SK-N-SH (cell line): ENCODE data around the gene CD83. TPM values are rescaled to one million over a fixed set of nuclear protein-coding genes. Genes with fewer than 3 reads are reported as not detected.

Source experiments
- CTCF ChIA-PET: fragments of 300-600, 350-600 bp; formaldehyde crosslinking; extraction: SDS; loops from one replicate; lab custom pipeline; 2021; lab: Yijun Ruan, JAX
- POLR2A ChIA-PET: fragments of 350-600 bp; sonication (Branson Sonifier 250); formaldehyde crosslinking; extraction: SDS; loops from one replicate; lab custom pipeline; 2020; ENCODE audit warnings: antibody characterized with exemption, inconsistent platforms; lab: Yijun Ruan, JAX
- DNase-seq: peaks from one replicate; pipeline ENCODE4 v3.0.0; 2012
- H2AFZ ChIP-seq: fragments of 200-600 bp; sonication (generic); 2 replicates; pipeline ENCODE4 v1.8.1; 2016; ENCODE audit warnings: antibody characterized with exemption, mild to moderate bottlenecking, low read depth
- H3F3A ChIP-seq: fragments of 200-600 bp; sonication (generic); replicated peaks from 2 replicates; pipeline ENCODE3; 2016; ENCODE audit warnings: antibody characterized with exemption, mild to moderate bottlenecking; ENCODE audit not compliant: insufficient read depth
- H3K27ac ChIP-seq, 2 experiments: fragments of 200-500 bp in 1 of 2; fragments of 200-600 bp in 1 of 2; sonication (Bioruptor generic) in 1 of 2; sonication (generic), shearing (Covaris generic) in 1 of 2; 2 replicates each; pipeline versions ENCODE4 v1.5.1 to v1.6.1; 2014 to 2016; ENCODE audit warnings: low read depth in 2 of 2, inconsistent platforms in 1 of 2, low read length in 1 of 2, mild to moderate bottlenecking in 1 of 2, mixed read lengths in 1 of 2
- H3K27me3 ChIP-seq: fragments of 200-600 bp; sonication (generic), shearing (Covaris generic); 2 replicates; pipeline ENCODE4 v1.6.1; 2016; ENCODE audit warnings: mixed run types; ENCODE audit not compliant: insufficient read depth
- H3K36me3 ChIP-seq, 2 experiments: fragments of 200-500 bp in 1 of 2; fragments of 200-600 bp in 1 of 2; sonication (Bioruptor generic) in 1 of 2; sonication (generic) in 1 of 2; replicated peaks in 1 of 2; 2 replicates each; pipeline versions ENCODE3 to v1.5.1; 2014 to 2016; ENCODE audit warnings: low read length in 1 of 2, mild to moderate bottlenecking in 1 of 2; ENCODE audit not compliant: insufficient read depth in 2 of 2, control insufficient read depth in 1 of 2
- H3K4me1 ChIP-seq, 2 experiments: fragments of 200-500 bp in 1 of 2; fragments of 200-600 bp in 1 of 2; sonication (Bioruptor generic) in 1 of 2; sonication (generic), shearing (Covaris generic) in 1 of 2; 2 replicates each; pipeline versions ENCODE4 v1.5.1 to v1.6.1; 2014 to 2016; ENCODE audit warnings: low read depth in 1 of 2, low read length in 1 of 2, mixed run types in 1 of 2; ENCODE audit not compliant: insufficient read depth in 2 of 2, control insufficient read depth in 1 of 2
- H3K4me2 ChIP-seq: fragments of 200-600 bp; sonication (generic), shearing (Covaris generic); 2 replicates; pipeline ENCODE4 v1.6.1; 2017; ENCODE audit warnings: mixed run types
- H3K4me3 ChIP-seq, 2 experiments: fragments of 200-500 bp in 1 of 2; fragments of 200-600 bp in 1 of 2; sonication (Bioruptor generic) in 1 of 2; sonication (generic), shearing (Covaris generic) in 1 of 2; 2 replicates each; pipeline versions ENCODE4 v1.5.1 to v1.8.1; 2014 to 2016; ENCODE audit warnings: low read depth in 2 of 2, inconsistent platforms in 1 of 2, low read length in 1 of 2, mild to moderate bottlenecking in 1 of 2, mixed read lengths in 1 of 2, moderate library complexity in 1 of 2
- H3K79me2 ChIP-seq: fragments of 200-600 bp; sonication (generic); 2 replicates; pipeline ENCODE4 v1.8.1; 2017; ENCODE audit warnings: mild to moderate bottlenecking; ENCODE audit not compliant: insufficient read depth
- H3K9ac ChIP-seq: fragments of 200-600 bp; sonication (generic); 2 replicates; pipeline ENCODE4 v1.6.1; 2017; ENCODE audit warnings: mixed run types
- H3K9me2 ChIP-seq: fragments of 200-600 bp; sonication (generic); 2 replicates; pipeline ENCODE4 v1.6.1; 2017; ENCODE audit warnings: mixed run types
- H3K9me3 ChIP-seq: fragments of 200-600 bp; sonication (generic); 2 replicates; pipeline ENCODE4 v1.6.1; 2017; ENCODE audit warnings: mixed run types, mild to moderate bottlenecking, moderate library complexity
- H4K20me1 ChIP-seq: fragments of 200-600 bp; sonication (generic); 2 replicates; pipeline ENCODE4 v1.6.1; 2017; ENCODE audit warnings: mild to moderate bottlenecking, mixed run types; ENCODE audit not compliant: insufficient read depth
- EP300 ChIP-seq, 2 experiments: IDR thresholded peaks; 2 replicates each; pipeline versions ENCODE4 v1.4.0 to v1.6.1; 2012; ENCODE audit warnings: borderline replicate concordance in 1 of 2, low read depth in 1 of 2, low read length in 1 of 2
- EZH2phosphoT487 ChIP-seq: fragments of 200-600 bp; sonication (generic); IDR thresholded peaks from 2 replicates; pipeline ENCODE4 v1.6.1; 2017; ENCODE audit warnings: low read depth, mixed run types, mild to moderate bottlenecking, antibody characterized with exemption, moderate library complexity, borderline replicate concordance
- GATA2 ChIP-seq: sonication (generic); formaldehyde crosslinking; IDR thresholded peaks from 2 replicates; pipeline ENCODE4 v1.5.0; 2020; ENCODE audit warnings: mild to moderate bottlenecking, missing genetic modification reagents
- IRF3 ChIP-seq: fragments of 150-350 bp; IDR thresholded peaks from 2 replicates; pipeline ENCODE4 v1.6.1; 2016; ENCODE audit warnings: mild to moderate bottlenecking, low read depth, low read length
- POLR2AphosphoS5 ChIP-seq: IDR thresholded peaks from 2 replicates; pipeline ENCODE4 v1.6.1; 2012; ENCODE audit warnings: low read depth, low read length
- RAD21 ChIP-seq: IDR thresholded peaks from 2 replicates; pipeline ENCODE4 v1.6.1; 2012; ENCODE audit warnings: mild to moderate bottlenecking, low read length
- RCOR1 ChIP-seq: fragments of 150-350 bp; IDR thresholded peaks from 2 replicates; pipeline ENCODE4 v1.6.1; 2017; ENCODE audit warnings: antibody characterized with exemption, low read length
- SIN3A ChIP-seq: IDR thresholded peaks from 2 replicates; pipeline ENCODE4 v1.6.1; 2012; ENCODE audit warnings: low read depth, mild to moderate bottlenecking, low read length, moderate library complexity, borderline replicate concordance
- TEAD4 ChIP-seq: IDR thresholded peaks from 2 replicates; pipeline ENCODE4 v1.4.0; 2012; ENCODE audit warnings: mild to moderate bottlenecking, borderline replicate concordance; ENCODE audit not compliant: insufficient read depth
- USF1 ChIP-seq: IDR thresholded peaks from 2 replicates; pipeline ENCODE4 v1.4.0; 2012; ENCODE audit warnings: low read depth, borderline replicate concordance
- WGBS: methylation state at CpG from one replicate; pipeline ENCODE4 v1.1.6; 2017; ENCODE audit warnings: low lambda C conversion rate; 5-methylcytosine and 5-hydroxymethylcytosine counted together
- polyA plus RNA-seq, 3 experiments: library from polyadenylated mRNA; depleted of rRNA; stranded (reverse); fragments of >200 nt; gene quantifications; 2 replicates each; pipeline ENCODE4 v1.2.3, GENCODE V29; 2012
- TF ChIP-seq, protein P1 (sequence below): IDR thresholded peaks from 2 replicates; pipeline ENCODE4; 2012
- TF ChIP-seq, protein P2 (sequence below): IDR thresholded peaks from 2 replicates; pipeline ENCODE4 v1.4.0; 2012; ENCODE audit warnings: low read depth
- TF ChIP-seq, protein P3 (sequence below): IDR thresholded peaks from 2 replicates; pipeline ENCODE4 v1.6.1; 2012; ENCODE audit warnings: mild to moderate bottlenecking, low read depth, low read length, moderate library complexity

The CD83 gene
- polyA plus RNA-seq, 1 of the 3 experiments (the other 2 are of a cell fraction), result 2.0 TPM

DNA sequence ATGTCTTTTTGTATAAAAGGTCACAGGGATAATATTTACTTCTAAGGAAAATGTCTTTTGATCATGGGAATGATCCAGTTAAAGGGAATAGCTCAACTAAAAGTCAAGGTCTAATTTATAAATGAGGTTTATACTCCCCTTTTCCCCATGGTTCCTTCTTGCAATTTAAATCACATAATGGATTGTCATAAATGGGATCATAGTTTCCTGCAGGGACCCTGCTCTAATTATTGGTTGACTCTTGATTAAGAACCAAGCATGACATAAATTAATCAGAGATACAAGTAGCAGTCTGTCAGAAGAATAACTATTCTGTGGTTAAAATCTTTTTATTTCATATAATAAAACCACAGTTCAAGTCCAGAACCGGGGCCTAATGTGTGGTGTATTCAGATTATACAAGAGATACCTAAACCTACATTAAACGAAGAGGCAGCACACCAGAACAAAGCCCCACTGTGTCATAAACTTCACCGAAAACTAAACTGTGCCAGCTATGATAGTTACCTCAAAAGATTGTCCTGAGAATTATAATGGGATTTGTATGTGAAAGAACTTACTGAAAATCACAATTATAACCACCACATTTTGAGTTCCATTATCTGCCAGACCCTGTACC is 43.0 kb upstream of the CD83 start:
- ChIA-PET POLR2A (no interaction called here), CTCF (interaction anchor here (1.0 to 1.4 kb wide), 6 partner anchors 8 to 201 kb away, joined by 3 to 8 read pairs (median 4); no protein-coding TSS in a partner anchor)
- no peak for DNase-seq
- Histone ChIP-seq H4K20me1 (no peaks in the 10 kb centered on the region), H3K79me2 (no peaks in the 10 kb centered on the region), H2AFZ (peak overlapping the region; percentile 95), H3K9ac (peak overlapping the region; percentile 42; the same call in 1 of the 2 replicates), H3K36me3 (no peaks in the 10 kb centered on the region), H3K9me2 (no peaks in the 10 kb centered on the region), H3K4me3 (peak overlapping the region; percentile 39 to 47; a peak in 3 of 4 replicates), H3K27ac (peak overlapping the region in 1 of 2 experiments; percentile 28; a peak in 3 of 4 replicates), H3K9me3 (no peaks in the 10 kb centered on the region), H3K4me2 (peak overlapping the region; percentile 74), H3K27me3 (no peaks in the 10 kb centered on the region), H3F3A (no peaks in the 10 kb centered on the region), H3K4me1 (peaks cover 0 to 3% of the 10 kb centered on the region in 2 experiments; a peak in 2 of 4 replicates)
- WGBS, result 65% methylated on average over 3 of the region's 3 CpGs
- TF ChIP-seq IRF3 (no peak), EZH2phosphoT487 (no peak), EP300 (IDR thresholded peaks at IDR 0.05; ENCODE audit: borderline replicate concordance in 1 of 2, low read depth in 1 of 2, low read length in 1 of 2) (no peak), RAD21 (no peak), USF1 (no peak), RCOR1 (no peak), GATA2 (CRISPR knock-in tag) (no peak), SIN3A (no peak), POLR2AphosphoS5 (no peak), TEAD4 (no peak)
- TF ChIP-seq, protein P1, sequence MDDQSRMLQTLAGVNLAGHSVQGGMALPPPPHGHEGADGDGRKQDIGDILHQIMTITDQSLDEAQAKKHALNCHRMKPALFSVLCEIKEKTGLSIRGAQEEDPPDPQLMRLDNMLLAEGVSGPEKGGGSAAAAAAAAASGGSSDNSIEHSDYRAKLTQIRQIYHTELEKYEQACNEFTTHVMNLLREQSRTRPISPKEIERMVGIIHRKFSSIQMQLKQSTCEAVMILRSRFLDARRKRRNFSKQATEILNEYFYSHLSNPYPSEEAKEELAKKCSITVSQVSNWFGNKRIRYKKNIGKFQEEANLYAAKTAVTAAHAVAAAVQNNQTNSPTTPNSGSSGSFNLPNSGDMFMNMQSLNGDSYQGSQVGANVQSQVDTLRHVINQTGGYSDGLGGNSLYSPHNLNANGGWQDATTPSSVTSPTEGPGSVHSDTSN, result no peak
- TF ChIP-seq, protein P2, sequence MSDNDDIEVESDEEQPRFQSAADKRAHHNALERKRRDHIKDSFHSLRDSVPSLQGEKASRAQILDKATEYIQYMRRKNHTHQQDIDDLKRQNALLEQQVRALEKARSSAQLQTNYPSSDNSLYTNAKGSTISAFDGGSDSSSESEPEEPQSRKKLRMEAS, result no peak
- TF ChIP-seq, protein P3, sequence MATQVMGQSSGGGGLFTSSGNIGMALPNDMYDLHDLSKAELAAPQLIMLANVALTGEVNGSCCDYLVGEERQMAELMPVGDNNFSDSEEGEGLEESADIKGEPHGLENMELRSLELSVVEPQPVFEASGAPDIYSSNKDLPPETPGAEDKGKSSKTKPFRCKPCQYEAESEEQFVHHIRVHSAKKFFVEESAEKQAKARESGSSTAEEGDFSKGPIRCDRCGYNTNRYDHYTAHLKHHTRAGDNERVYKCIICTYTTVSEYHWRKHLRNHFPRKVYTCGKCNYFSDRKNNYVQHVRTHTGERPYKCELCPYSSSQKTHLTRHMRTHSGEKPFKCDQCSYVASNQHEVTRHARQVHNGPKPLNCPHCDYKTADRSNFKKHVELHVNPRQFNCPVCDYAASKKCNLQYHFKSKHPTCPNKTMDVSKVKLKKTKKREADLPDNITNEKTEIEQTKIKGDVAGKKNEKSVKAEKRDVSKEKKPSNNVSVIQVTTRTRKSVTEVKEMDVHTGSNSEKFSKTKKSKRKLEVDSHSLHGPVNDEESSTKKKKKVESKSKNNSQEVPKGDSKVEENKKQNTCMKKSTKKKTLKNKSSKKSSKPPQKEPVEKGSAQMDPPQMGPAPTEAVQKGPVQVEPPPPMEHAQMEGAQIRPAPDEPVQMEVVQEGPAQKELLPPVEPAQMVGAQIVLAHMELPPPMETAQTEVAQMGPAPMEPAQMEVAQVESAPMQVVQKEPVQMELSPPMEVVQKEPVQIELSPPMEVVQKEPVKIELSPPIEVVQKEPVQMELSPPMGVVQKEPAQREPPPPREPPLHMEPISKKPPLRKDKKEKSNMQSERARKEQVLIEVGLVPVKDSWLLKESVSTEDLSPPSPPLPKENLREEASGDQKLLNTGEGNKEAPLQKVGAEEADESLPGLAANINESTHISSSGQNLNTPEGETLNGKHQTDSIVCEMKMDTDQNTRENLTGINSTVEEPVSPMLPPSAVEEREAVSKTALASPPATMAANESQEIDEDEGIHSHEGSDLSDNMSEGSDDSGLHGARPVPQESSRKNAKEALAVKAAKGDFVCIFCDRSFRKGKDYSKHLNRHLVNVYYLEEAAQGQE, result no peak
- TF ChIP-seq, all 33 proteins: peak for 0
